HCT116 (cell line): ENCODE results near the gene IL1RL1. TPM values are rescaled to one million over a fixed set of nuclear protein-coding genes. Genes with fewer than 3 reads are reported as not detected.

ENCODE experiments used
- ATAC-seq: fragments of 200-7000 bp; cut with Tn5 transposase; 2 replicates; pipeline ENCODE4 v1.9.1; 2020; ENCODE audit warnings: mild to moderate bottlenecking, moderate library complexity
- BruUV-seq: library from RNA; stranded (reverse); fragments of 400-500 nt; replicated peaks from 2 replicates; lab custom pipeline; 2021; lab: Mats Ljungman, UMichigan
- CTCF ChIA-PET: fragments of 300-600 bp; sonication (Branson Sonifier 250); formaldehyde crosslinking; loops from one replicate; lab custom pipeline; 2021; ENCODE audit warnings: antibody characterized with exemption; lab: Charles Lee
- POLR2A ChIA-PET: fragments of 300-600, 350-600 bp; sonication (Branson Sonifier 250); formaldehyde crosslinking; loops from one replicate; lab custom pipeline; 2021; ENCODE audit warnings: antibody characterized with exemption; lab: Charles Lee
- RAD21 ChIA-PET, 2 experiments: fragments of 300-600 bp; sonication (Branson Sonifier 250); formaldehyde crosslinking; loops; one replicate each; lab custom pipeline; 2023; ENCODE audit warnings: low total read pairs in 2 of 2; ENCODE audit not compliant: uncharacterized antibody in 2 of 2, unreplicated experiment in 2 of 2, low non-redundant PET in 1 of 2; lab: Charles Lee
- DNase-seq: peaks from one replicate; pipeline ENCODE4 v3.0.0-alpha.2; 2010; ENCODE audit warnings: low read depth, low spot score
- H2AFZ ChIP-seq: fragments of 200-600 bp; shearing (Covaris generic), sonication (generic); 2 replicates; pipeline ENCODE4 v1.6.1; 2017; ENCODE audit warnings: low read depth, mixed run types, mixed read lengths, antibody characterized with exemption, low read length; ENCODE audit not compliant: poor library complexity, severe bottlenecking
- H3K27ac ChIP-seq: 2 replicates; pipeline ENCODE4 v1.5.1; 2012; ENCODE audit warnings: low read depth, low read length
- H3K27me3 ChIP-seq: fragments of 200-600 bp; sonication (generic); 2 replicates; pipeline ENCODE4 v1.6.1; 2016; ENCODE audit warnings: mixed run types, low read length, mixed read lengths; ENCODE audit not compliant: insufficient read depth
- H3K36me3 ChIP-seq, 2 experiments: fragments of 200-500 bp in 1 of 2; fragments of 200-600 bp in 1 of 2; sonication (Bioruptor generic) in 1 of 2; sonication (generic) in 1 of 2; 2 replicates each; pipeline versions ENCODE4 v1.5.1 to v1.6.1; 2014 to 2016; ENCODE audit warnings: low read length in 2 of 2, inconsistent platforms in 1 of 2, mixed read lengths in 1 of 2, mixed run types in 1 of 2; ENCODE audit not compliant: insufficient read depth in 2 of 2, control insufficient read depth in 1 of 2
- H3K4me1 ChIP-seq, 2 experiments: fragments of 200-600 bp in 1 of 2; sonication (generic) in 1 of 2; 2 replicates each; pipeline versions ENCODE4 v1.5.1 to v1.6.1; 2012 to 2017; ENCODE audit warnings: low read length in 2 of 2, inconsistent platforms in 1 of 2, mild to moderate bottlenecking in 1 of 2, mixed read lengths in 1 of 2, mixed run types in 1 of 2, moderate library complexity in 1 of 2; ENCODE audit not compliant: insufficient read depth in 2 of 2, control insufficient read depth in 1 of 2
- H3K4me2 ChIP-seq: fragments of 200-600 bp; sonication (generic); 2 replicates; pipeline ENCODE4 v1.6.1; 2017; ENCODE audit warnings: mixed run types, low read length, mixed read lengths
- H3K4me3 ChIP-seq, 2 experiments: fragments of 200-600 bp in 1 of 2; sonication (generic) in 1 of 2; replicated peaks in 1 of 2; 2 replicates each; pipeline ENCODE4 v1.5.1; 2011 to 2016; ENCODE audit warnings: low read length in 2 of 2, control low read depth in 1 of 2, low read depth in 1 of 2, mild to moderate bottlenecking in 1 of 2, mixed read lengths in 1 of 2, mixed run types in 1 of 2
- H3K79me2 ChIP-seq: fragments of 200-600 bp; sonication (generic); 2 replicates; pipeline ENCODE4 v1.6.1; 2017; ENCODE audit warnings: mild to moderate bottlenecking, mixed run types, low read length, moderate library complexity, mixed read lengths; ENCODE audit not compliant: insufficient read depth
- H3K9ac ChIP-seq: fragments of 200-600 bp; sonication (generic); 2 replicates; pipeline ENCODE4 v1.6.1; 2016; ENCODE audit warnings: low read length, mixed read lengths
- H3K9me2 ChIP-seq: fragments of 200-600 bp; sonication (generic), shearing (Covaris generic); 2 replicates; pipeline ENCODE4 v1.6.1; 2017; ENCODE audit warnings: mixed run types, mild to moderate bottlenecking, moderate library complexity; ENCODE audit not compliant: insufficient read depth
- H3K9me3 ChIP-seq, 2 experiments: fragments of 200-500 bp in 1 of 2; fragments of 200-600 bp in 1 of 2; sonication (Bioruptor generic) in 1 of 2; sonication (generic) in 1 of 2; 2 replicates each; pipeline ENCODE4 v1.6.1; 2014 to 2017; ENCODE audit warnings: low read length in 2 of 2, mixed read lengths in 2 of 2, inconsistent platforms in 1 of 2, low read depth in 1 of 2, mild to moderate bottlenecking in 1 of 2, mixed run types in 1 of 2, moderate library complexity in 1 of 2; ENCODE audit not compliant: control insufficient read depth in 1 of 2, insufficient read depth in 1 of 2
- H4K20me1 ChIP-seq: fragments of 200-600 bp; sonication (generic), shearing (Covaris generic); 2 replicates; pipeline ENCODE4 v1.6.1; 2017; ENCODE audit warnings: mixed run types, mild to moderate bottlenecking, moderate library complexity; ENCODE audit not compliant: insufficient read depth
- ATF3 ChIP-seq: IDR thresholded peaks from 2 replicates; pipeline ENCODE4 v1.6.1; 2012
- CBX3 ChIP-seq: IDR thresholded peaks from 2 replicates; pipeline ENCODE4 v1.6.1; 2012; ENCODE audit warnings: low read depth
- CEBPB ChIP-seq: IDR thresholded peaks from 2 replicates; pipeline ENCODE4 v1.6.1; 2012; ENCODE audit warnings: low read depth
- CTCF ChIP-seq, 3 experiments: fragments of 200-600 bp in 1 of 3; sonication (generic) in 1 of 3; IDR thresholded peaks in 2 of 3; conservative IDR thresholded peaks in 1 of 3; 2 replicates each; pipeline ENCODE4 v1.5.1; 2012 to 2017; ENCODE audit warnings: low read depth in 2 of 3, low read length in 2 of 3, antibody characterized with exemption in 1 of 3, borderline replicate concordance in 1 of 3, control low read depth in 1 of 3, mild to moderate bottlenecking in 1 of 3, mixed read lengths in 1 of 3, mixed run types in 1 of 3, moderate library complexity in 1 of 3; ENCODE audit not compliant: insufficient read depth in 1 of 3
- EGR1 ChIP-seq: IDR thresholded peaks from 2 replicates; pipeline ENCODE4 v1.6.1; 2012; ENCODE audit warnings: low read depth
- ELF1 ChIP-seq: IDR thresholded peaks from 2 replicates; pipeline ENCODE4 v1.6.1; 2012; ENCODE audit warnings: low read depth, borderline replicate concordance
- EZH2 ChIP-seq: fragments of 200-600 bp; sonication (generic); IDR thresholded peaks from 2 replicates; pipeline ENCODE4 v1.6.1; 2017; ENCODE audit warnings: antibody characterized with exemption, mixed run types
- EZH2phosphoT487 ChIP-seq: fragments of 200-600 bp; IDR thresholded peaks from 2 replicates; pipeline ENCODE4 v1.6.1; 2018; ENCODE audit warnings: antibody characterized with exemption, borderline replicate concordance
- MAX ChIP-seq: IDR thresholded peaks from 2 replicates; pipeline ENCODE4 v1.6.1; 2012
- POLR2A ChIP-seq: IDR thresholded peaks from 2 replicates; pipeline ENCODE4 v1.7.0; 2011; ENCODE audit warnings: borderline replicate concordance; ENCODE audit not compliant: insufficient read depth, insufficient read length; ENCODE audit errors: extremely low read depth
- POLR2AphosphoS5 ChIP-seq: IDR thresholded peaks from 2 replicates; pipeline ENCODE4 v1.6.1; 2011; ENCODE audit warnings: mild to moderate bottlenecking, low read depth, low read length, moderate library complexity
- RAD21 ChIP-seq: IDR thresholded peaks from 2 replicates; pipeline ENCODE4 v1.6.1; 2012; ENCODE audit warnings: low read depth, mild to moderate bottlenecking
- REST ChIP-seq: IDR thresholded peaks from 2 replicates; pipeline ENCODE4 v1.6.1; 2012; ENCODE audit warnings: low read depth
- SRF ChIP-seq: IDR thresholded peaks from 2 replicates; pipeline ENCODE4 v1.6.1; 2012; ENCODE audit warnings: low read depth
- TCF7L2 ChIP-seq: IDR thresholded peaks from 2 replicates; pipeline ENCODE4 v1.7.0; 2011; ENCODE audit warnings: borderline replicate concordance, inconsistent platforms; ENCODE audit not compliant: insufficient read depth, insufficient read length; ENCODE audit errors: extremely low read depth
- YY1 ChIP-seq: IDR thresholded peaks from 2 replicates; pipeline ENCODE4 v1.6.1; 2011; ENCODE audit warnings: low read length, low read depth, moderate library complexity, mild to moderate bottlenecking; ENCODE audit not compliant: insufficient replicate concordance; ENCODE audit errors: extremely low read depth
- ZFX ChIP-seq: fragments of 450-650 bp; IDR thresholded peaks from 2 replicates; pipeline ENCODE4 v1.6.1; 2017
- ZNF274 ChIP-seq: fragments of 200-500 bp; sonication (Bioruptor generic); IDR thresholded peaks from 2 replicates; pipeline ENCODE4 v1.6.1; 2014; ENCODE audit warnings: mild to moderate bottlenecking, low read depth, low read length, inconsistent platforms
- intact Hi-C: fragments of 100-400 bp; cut with micrococcal nuclease; formaldehyde crosslinking; loops from 2 replicates; pipeline ENCODE4 v1.10.0; 2022
- total RNA-seq: library from RNA; stranded (reverse); gene quantifications from one replicate; pipeline ENCODE4 v1.2.1, GENCODE V29; 2021; ENCODE audit not compliant: unreplicated experiment

IL1RL1 gene
- total RNA-seq, 1 experiment from 2014 or later, result not detected

GRCh38 chr2:102304711-102305611 is 6.4 kb upstream of the IL1RL1 start:
- Histone ChIP-seq H3K9me3 (no peaks in the 10 kb centered on the region), H3K4me3 (no peak overlapping the region), H3K4me2 (no peak overlapping the region), H3K9ac (no peak overlapping the region), H3K27ac (no peak overlapping the region), H3K4me1 (0 out of 4 replicates have a peak, but pooled peaks cover 0 to 3% of the 10 kb centered on the region in 2 experiments), H3K79me2 (no peaks in the 10 kb centered on the region), H3K36me3 (no peaks in the 10 kb centered on the region), H3K27me3 (0 out of 2 replicates have a peak, but pooled peaks cover 3% of the 10 kb centered on the region), H3K9me2 (no peaks in the 10 kb centered on the region), H4K20me1 (no peaks in the 10 kb centered on the region), H2AFZ (no peak overlapping the region)
- ATAC-seq (no peak), DNase-seq (no peak)
- ChIA-PET POLR2A (no interaction called here), CTCF (no interaction called here), RAD21 (no interaction called here)
- intact Hi-C loops, result no loop called here
- no TSS peak for BruUV-seq
- no peak for TF ChIP-seq ZNF274
- TF ChIP-seq POLR2A, result no peak
- TF ChIP-seq EZH2, result no peak
- TF ChIP-seq TCF7L2, result no peak
- TF ChIP-seq CTCF (IDR thresholded peaks at IDR 0.05 in 2 of 3, conservative IDR thresholded peaks at IDR 0.05 in 1 of 3; ENCODE audit: borderline replicate concordance in 1 of 3, insufficient read depth in 1 of 3, low read depth in 2 of 3, low read length in 2 of 3), result no peak
- no peak for TF ChIP-seq POLR2AphosphoS5
- no peak for TF ChIP-seq SRF
- TF ChIP-seq ELF1, result no peak
- TF ChIP-seq ZFX, result no peak
- TF ChIP-seq CEBPB, result no peak
- no peak for TF ChIP-seq MAX
- no peak for TF ChIP-seq RAD21
- no peak for TF ChIP-seq EGR1
- TF ChIP-seq REST, result no peak
- no peak for TF ChIP-seq YY1
- no peak for TF ChIP-seq CBX3
- no peak for TF ChIP-seq ATF3
- no peak for TF ChIP-seq EZH2phosphoT487
